Measurements from ENCODE around the gene KLF3.
A peak's percentile ranks its signal among the peaks of the same experiment; 100 is the strongest.

Gene KLF3

DNA sequence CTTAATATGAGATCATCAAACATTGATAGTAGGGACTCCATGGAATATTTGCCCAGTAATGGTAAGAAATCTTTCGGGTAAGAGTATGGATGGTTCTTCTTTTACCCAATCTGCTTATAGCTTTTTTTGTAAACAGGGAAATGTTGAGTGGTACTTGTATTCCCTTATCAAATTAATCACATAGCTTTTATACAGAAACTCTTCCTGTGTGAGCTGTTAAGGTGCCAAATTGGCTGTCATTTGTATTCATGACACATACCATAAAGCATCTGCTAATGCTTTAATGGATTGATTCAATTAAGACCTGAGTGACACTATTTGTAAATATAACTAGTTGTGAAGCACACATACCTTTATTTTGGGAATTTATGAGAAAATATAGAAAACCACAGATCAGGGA, 34.2 kb downstream of the KLF3 start:
- no peak for DNase-seq (ENCODE audit: low spot score)

DNA sequence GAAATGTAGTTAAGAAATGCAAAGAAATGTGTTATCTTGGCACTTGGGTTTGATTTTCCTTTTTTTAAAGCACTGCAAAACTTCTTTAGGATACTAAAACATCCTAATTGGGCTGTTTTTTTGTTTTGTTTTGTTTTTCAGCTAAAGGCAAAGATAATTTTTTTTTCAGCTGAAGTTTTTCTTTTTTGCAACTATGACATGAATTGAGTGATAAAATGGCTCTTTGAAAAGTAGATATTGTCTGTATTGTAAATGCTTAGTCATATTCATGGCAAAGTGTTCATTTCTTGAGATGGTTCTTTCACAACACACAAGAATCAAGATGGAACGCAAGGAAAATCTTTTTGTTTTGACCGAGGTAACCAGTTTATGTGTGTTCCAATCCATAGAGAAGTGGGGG, 35.1 kb downstream of the KLF3 start:
- no peak for DNase-seq (ENCODE audit: low spot score)

DNA sequence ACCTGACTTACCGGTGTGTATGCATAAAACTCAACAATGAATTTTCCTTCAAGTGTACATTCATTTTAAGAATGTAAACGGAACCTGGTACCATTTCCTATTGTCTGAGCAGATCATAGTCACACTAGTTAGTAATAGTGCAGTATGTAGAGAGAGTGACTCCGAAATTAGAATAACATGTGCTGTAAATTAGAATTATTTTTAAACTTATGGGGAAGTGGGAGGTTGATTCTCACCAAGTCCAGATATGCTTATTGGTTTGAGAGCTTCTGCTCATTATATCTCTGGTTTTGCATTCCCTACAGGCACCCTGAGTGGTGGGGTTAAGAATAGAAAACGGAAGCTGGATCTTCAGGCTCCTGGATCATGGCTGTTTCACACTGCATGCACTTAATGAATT, 39.6 kb downstream of the KLF3 start:
- no peak for DNase-seq (ENCODE audit: low spot score)

GRCh38 chr4:38704622-38705154, 40.7 kb downstream of the KLF3 start:
- no peak for DNase-seq (ENCODE audit: low spot score)

- no peak for DNase-seq (ENCODE audit: low spot score)
Measured at GRCh38 chr4:38706301-38706700, 42.3 kb downstream of the KLF3 start.

- no peak for DNase-seq (ENCODE audit: low spot score)
Measured at GRCh38 chr4:38710053-38710452, 46.1 kb downstream of the KLF3 start.

GRCh38 chr4:38711066-38711465, 47.1 kb downstream of the KLF3 start:
- DNase-seq (ENCODE audit: low spot score), result no peak

DNA sequence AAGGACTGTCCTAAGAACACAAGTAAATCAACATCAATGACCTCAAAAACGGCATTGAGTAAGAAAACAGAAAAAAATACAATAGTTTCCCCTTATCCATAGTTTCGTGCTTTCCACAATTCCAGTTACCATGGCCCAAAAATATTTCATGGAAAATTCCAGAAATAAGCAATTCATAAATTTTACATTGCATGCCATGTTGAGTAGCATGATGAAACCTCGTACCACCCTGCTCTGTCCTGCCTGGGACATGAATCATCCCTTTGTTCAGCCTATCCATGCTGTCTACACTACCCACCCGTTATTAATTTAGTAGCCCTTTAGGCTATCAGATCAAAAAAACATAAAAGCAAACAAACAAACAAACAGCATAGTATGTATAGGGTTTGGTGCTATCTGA, 51.1 kb downstream of the KLF3 start:
- DNase-seq (ENCODE audit: low spot score), result peak; percentile 50

- no peak for DNase-seq (ENCODE audit: low spot score)
Measured at GRCh38 chr4:38716256-38716655, 52.3 kb downstream of the KLF3 start.

- DNase-seq (ENCODE audit: low spot score), result peak; percentile 66
Measured at GRCh38 chr4:38717604-38718003, 53.6 kb downstream of the KLF3 start.

GRCh38 chr4:38723114-38723513, 59.1 kb downstream of the KLF3 start:
- DNase-seq (ENCODE audit: low spot score), result no peak

DNA sequence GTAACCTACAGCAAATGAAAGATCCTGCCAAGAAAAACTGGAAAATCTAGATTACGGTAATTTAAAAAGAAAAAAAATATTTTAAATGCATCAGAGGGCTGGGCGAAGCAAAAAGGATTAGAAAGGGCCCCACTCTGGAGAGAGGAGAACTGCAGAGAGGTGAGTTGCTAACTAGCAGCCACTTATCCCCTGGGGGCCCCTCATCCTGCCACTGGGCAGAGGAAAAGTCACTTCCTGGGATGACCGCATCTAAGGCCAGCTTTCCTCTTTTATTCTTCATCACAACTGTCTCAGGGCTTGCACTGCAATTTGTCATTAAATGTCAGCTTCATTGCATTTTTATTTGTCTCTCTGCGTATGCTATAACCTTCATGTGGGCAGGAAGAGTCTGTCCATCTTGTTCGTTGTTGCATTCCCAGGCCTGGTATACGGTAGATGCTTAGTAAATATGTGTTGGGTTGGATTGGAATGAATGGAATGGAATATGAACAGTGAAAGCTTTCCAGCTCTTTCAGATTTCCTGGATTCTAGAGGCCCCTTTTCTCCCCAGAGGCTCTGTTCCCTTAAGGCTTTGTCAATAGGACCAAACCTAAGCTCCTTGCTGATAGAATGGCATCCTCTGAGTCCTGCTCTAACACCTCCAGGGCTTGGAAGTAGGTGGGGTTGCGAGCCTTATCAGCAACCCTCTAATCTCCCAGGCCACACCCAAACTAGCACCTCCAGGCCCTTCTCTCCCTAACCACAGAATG, 59.9 kb downstream of the KLF3 start:
- DNase-seq (ENCODE audit: low spot score), result peak; percentile 18

DNA sequence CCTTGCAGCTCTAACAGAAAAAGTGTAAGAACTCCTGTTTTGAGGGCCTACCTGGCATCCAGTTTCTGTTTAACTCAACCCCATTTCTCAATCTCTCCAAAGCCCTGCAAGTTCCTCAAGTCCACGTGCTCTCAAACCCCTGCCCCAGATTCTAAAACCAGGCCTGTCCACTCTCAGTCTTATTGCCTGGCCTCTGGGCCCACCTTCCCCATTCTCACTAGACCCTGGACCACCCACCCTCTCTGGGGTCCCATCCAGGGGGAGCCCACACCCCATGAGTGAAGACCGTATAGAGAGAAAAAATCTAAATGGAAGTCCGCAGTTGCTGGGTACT, 60.4 kb downstream of the KLF3 start:
- DNase-seq (ENCODE audit: low spot score), result no peak

DNA sequence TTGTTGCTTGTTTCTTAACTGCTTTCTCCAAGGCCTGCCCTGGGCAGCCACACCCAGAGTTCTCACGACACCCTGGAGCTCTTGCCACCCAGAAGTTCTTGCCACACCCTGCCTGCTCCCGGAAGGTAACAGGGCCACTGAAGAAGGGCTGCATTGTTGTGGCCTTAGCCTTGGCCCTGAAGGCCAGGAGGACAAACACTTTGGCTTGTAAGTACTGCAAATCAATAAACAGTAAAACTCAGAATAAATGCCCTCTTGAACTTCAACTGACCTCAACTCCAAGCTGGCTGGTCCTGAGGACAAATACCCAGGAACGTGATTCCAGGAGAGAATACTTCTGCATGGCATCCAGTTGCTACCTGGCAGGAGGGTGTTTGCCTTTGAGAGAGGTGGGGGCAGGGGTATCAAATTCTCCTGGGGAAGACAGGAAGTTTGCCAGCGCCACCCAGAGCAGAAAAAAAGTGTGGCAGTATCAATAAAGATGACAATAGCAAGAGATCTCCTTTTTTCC, 64.7 kb downstream of the KLF3 start:
- DNase-seq (ENCODE audit: low spot score), result no peak

DNA sequence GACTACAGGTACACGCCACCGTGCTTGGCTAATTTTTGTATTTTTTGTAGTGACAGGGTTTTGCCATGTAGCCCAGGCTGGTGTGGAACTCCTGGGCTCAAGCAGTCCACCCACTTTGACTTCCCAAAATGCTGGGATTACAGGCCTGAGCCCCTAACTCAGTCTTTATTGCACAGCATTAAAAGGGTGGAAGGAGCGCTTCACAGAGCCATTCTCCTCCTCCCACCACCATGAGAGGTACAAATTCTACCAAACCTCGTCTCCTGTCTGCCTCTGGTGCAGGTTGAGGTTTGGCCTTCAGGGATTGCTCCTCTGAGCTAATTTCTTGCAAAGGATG, 66.5 kb downstream of the KLF3 start:
- DNase-seq (ENCODE audit: low spot score), result no peak

DNA sequence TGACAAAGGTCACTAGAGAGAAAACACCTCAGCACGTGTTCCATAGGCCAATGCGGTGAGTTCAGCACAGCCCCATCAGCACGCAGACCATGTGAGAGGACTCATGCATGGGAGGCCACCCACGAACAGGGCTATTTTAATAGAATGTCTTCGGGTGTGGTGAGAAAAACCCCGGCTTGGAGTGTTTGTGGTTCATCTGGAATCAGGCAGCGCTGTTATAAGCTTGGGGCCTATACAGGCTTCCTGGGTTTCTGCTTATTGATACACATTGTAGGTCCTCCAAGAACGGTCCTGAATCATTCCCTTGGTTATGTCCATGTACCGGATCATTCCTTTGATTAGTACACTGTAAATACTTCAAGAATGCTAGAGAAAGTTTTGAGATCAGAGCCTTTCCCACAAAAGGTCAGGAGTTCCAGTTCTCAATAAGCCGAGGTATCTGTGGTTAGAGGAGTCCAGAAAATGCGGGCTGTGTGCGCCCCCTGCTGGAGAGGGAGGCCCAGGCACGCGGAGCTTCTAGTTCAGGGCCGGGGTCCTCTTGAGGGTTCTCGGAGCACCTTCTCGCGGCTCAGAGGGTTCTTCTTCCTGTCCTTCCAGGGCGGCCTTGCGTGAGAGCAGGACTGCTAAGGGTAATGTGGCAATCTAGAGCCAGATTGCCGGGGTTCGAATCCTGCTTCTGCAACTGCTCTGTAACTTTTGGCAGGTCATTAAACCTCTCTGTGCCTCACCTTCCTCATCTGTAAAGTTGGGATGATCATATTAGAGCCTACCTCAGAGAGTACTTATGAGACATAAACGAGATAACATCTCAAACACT, 67.0 kb downstream of the KLF3 start:
- peak; percentile 89 for DNase-seq (ENCODE audit: low spot score)

DNA sequence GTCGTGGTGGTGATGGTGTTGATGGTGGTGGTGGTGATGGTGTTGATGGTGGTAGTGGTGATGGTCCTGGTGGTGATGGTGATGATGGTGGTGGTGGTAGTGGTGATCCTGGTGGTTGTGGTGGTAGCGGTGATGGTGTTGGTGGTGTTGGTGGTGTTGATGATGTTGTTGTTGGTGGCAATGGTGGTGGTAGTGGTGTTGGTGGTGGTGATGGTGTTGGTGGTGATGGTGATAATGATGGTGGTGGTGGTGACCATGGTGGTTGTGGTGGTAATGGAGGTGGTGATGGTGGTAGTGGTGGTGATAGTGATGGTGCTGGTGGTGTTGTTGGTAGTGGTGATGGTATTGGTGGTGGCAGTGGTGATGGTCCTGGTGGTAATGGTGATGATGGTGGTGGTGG, 69.7 kb downstream of the KLF3 start:
- no peak for DNase-seq (ENCODE audit: low spot score)

DNA sequence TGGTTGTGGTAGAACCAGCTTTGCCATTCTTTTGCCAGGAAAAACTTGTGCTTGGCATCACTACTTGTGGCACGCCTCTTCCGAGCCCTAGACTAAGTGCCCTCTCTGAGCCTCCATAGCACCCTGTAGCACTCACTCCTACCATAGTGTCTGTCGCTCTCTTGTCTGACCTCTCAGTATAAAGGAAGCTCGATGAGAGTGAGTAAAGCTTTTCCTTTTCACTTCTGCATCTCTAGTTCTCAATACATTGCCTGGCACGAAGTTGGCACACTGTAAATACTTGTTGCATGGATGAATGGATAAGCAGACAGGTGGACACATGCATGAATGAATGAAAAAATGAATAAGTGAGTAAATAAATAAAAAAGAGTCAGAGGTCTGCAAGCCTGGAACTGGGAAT, 70.4 kb downstream of the KLF3 start:
- no peak for DNase-seq (ENCODE audit: low spot score)

DNA sequence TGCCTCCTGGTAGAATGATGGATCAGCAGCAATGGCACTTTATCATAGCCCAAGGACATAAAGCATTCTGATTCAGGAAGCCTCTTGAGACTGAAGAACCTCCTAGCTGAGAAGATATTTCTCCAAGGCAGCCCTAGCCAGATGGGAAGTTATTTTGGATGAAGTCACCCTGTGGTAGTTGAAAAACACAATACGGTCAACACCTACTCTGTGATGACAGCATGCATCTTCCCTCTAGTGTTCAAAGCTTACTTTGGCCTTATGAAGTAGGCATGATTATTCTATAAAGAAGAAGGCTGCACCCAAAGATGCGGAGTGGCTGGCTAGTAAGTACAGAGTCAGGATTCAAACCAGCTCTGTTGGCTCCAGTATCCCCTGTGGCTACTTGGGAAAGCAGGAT, 70.9 kb downstream of the KLF3 start:
- DNase-seq (ENCODE audit: low spot score), result no peak

GRCh38 chr4:38735870-38736269, 71.9 kb downstream of the KLF3 start:
- no peak for DNase-seq (ENCODE audit: low spot score)

DNA sequence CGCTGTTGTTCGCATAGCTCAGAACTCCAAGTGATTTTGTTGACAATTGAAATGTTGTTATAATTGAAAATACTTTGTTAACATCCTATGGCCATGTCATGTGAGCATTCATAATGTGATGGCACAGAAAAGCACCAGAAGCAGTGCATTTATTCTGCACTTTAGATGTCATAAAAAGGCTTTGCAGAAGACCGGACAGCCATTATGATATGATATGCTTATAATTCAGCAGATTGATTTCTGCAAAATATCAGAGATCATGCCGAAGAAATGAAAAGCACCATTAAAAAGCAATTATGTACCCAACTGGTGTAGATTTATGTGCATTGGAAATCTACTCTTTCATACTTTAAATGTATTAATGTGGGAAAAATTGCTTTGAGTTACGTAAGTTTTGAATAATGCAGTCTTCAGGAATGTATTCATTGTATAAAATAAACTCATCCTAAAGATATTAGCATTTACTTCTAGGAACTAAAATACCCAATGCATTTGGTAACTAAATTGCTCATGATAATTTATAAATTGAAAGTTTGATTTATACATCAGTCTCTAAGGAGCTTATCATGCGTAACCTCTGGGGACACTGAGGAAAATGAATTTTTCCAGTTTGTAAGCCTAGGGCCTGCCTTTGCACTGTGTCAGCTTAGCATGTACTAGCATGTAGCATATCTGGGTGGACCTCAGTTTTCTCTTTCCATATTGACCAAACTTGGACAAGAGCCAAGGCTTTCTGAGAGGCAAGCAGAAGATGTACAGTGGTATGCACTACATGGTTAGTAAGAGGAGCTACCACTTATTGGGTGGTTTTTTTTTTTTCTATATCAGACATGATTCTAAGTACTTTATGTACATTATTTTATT, 75.2 kb downstream of the KLF3 start:
- no peak for DNase-seq (ENCODE audit: low spot score)

DNA sequence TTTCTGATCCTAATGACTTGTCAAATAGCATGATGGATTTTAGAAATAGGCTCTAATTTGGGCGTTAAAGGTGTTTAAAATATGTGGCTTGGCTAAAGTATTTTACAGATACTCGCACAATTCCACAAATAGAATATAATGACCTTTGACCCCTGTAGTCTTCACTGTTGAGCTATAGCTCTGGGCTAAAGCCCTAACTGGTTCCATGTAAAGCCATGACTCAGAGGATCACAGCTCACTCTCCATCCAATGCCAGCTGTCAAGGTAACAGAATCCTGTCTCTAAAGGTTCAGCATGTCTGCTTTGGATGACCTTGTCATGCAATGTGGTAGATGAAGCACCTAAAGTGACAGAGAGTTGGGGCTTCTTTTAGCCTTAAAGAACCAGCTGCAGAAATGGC, 76.3 kb downstream of the KLF3 start:
- DNase-seq (ENCODE audit: low spot score), result no peak
